GM10266 (cell line): ENCODE data around the gene TUBGCP6.
"Not testable (repeated sequence)": the region's sequence is repeated elsewhere in the genome, so short reads cannot be mapped to it uniquely, and the experiment has no call there.

Experiments
- DNase-seq: peaks from one replicate; pipeline ENCODE4 v3.0.0; 2012; ENCODE audit errors: extremely low spot score
- CTCF ChIP-seq: IDR thresholded peaks from 2 replicates; pipeline ENCODE4 v1.5.1; 2012; ENCODE audit warnings: mild to moderate bottlenecking, low read depth; ENCODE audit not compliant: control insufficient read depth, insufficient read depth; ENCODE audit errors: missing control alignments

The TUBGCP6 gene

GRCh38 chr22:50207383-50208140, 37.3 kb downstream of the TUBGCP6 start:
- no peak for DNase-seq
- no peak for TF ChIP-seq CTCF

GRCh38 chr22:50206599-50206998, 38.2 kb downstream of the TUBGCP6 start:
- TF ChIP-seq CTCF = peak; percentile 31
- no peak for DNase-seq

GRCh38 chr22:50205781-50206569, 38.8 kb downstream of the TUBGCP6 start:
- DNase-seq = no peak
- no peak for TF ChIP-seq CTCF

- DNase-seq = not testable (repeated sequence)
Observed at GRCh38 chr22:50204998-50205397, 39.8 kb downstream of the TUBGCP6 start.

- no peak for TF ChIP-seq CTCF
- DNase-seq = no peak
Observed at GRCh38 chr22:50204571-50204970, 40.3 kb downstream of the TUBGCP6 start.

GRCh38 chr22:50203288-50203687, 41.5 kb downstream of the TUBGCP6 start:
- no peak for DNase-seq
- no peak for TF ChIP-seq CTCF

- DNase-seq = no peak
- no peak for TF ChIP-seq CTCF
Observed at GRCh38 chr22:50202130-50202666, 42.6 kb downstream of the TUBGCP6 start.
